ENCODE data around the gene LST1. TPM values are rescaled to one million over a fixed set of nuclear protein-coding genes. Genes with fewer than 3 reads are reported as not detected.
"Not testable (repeated sequence)": the region's sequence is repeated elsewhere in the genome, so short reads cannot be mapped to it uniquely, and the experiment has no call there.

The LST1 gene
- polyA plus RNA-seq, 4 donors = 4.2 to 6.2 (median 5.0) TPM

DNA sequence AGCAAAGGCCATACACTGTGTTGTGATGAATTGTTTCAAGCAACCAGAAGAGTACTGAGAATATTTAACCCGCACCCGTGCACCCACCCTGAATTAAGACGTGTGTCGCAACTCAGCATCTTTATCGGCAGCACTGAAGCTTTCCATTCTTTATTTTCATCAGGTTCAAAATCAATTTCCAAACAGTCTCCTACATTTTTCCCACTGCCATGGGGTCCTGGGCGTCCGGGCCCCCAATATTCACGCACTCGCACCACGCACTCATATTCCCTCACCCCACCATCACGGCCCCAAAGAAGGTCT, 5.7 kb upstream of the LST1 start:
- DNase-seq (ENCODE audit: low read depth in 4 of 4, low spot score in 2 of 4) = no peak

DNA sequence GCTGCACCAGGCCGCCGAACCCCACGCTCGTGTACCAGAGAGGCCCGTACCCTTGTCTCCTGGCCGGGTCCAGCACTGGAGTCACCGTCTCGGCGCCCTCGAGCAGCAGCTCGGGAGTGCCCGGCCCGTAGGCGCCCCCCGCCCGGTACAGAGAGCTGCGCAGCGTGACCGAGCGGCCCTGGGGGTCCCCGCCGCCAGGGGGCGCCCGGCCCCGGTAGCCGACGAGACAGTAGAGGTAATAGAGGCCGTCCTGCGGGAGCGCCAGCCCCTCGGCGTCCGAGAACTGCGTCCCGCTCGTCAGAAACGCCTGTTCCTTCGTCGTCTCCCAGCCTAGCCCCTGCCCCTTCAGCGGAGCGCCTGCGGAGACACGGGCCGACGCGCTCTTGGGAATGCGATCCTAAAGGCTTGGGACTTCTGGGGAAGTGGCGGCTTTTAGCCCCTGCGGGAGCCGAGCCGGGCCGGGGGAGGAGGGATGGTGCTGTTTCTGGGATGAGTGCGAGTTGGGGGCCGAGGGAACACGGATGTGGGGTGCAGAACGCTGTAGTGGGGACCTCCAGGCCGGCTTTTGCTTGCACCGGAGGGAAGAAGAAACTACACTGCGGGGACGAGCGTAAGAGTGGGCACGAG, 5.2 kb upstream of the LST1 start:
- peak; percentile 63 to 80 (median 73) for DNase-seq (ENCODE audit: low read depth in 4 of 4, low spot score in 2 of 4)

DNA sequence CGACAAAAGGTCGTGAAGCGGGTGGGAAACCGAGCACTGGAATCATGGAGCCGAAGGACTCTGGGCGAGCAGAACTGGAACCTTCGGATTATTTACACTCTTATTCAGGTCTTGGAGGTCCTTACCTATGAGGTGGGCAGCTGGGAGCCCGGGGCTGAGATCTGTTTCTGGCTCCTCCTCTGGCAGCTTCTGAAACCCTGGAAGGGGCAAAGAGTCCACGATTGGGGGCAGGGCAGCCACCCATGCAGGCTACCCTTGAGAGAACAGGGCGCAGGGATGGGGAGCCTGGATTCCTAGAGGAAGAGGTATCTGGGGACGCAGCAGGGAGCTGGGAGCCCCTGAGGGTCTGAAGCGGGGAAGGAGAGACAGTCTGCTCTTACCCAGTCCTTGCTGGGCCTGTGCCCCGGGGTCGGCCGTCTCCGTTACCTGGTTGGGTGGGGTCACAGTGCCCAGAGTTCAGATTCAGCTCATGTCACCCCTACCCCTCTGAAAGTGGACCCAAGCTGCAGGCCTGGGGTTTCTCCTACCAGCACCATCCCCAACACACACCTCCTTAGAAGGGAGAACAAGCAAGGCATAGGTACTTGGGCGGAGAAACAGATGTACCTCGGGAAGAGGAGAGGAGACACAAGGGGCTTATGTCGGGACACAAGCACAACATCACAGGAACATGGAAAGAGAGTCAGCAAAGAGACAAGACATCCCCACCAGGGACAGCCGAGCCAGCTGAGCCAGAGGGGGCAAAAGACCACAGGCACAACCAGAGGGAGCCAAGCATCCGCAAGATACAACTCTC, 4.4 kb upstream of the LST1 start:
- DNase-seq (ENCODE audit: low read depth in 4 of 4, low spot score in 2 of 4) = peak in 1 of 4 donors; percentile 28

DNA sequence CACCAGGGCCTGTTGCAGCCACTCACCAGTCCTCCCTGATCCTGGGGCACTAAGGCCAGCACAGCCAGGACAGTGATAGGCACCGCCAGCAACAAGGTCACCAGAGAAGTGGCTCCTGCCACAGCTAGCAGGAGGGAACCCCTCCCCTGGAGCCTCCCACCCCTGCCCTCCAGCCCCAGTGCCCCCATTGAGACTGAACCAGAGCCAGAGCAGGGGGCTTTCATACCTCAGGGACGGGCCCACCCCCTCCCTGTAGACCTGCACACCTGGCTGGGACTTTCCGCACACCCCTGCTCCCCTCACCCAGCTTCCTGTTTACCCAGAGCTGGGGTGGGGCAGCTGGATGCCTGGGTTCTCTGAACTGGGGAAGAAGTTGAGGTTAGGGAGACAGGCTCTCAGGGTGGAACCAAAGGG, 3.8 kb upstream of the LST1 start, which contains the start of gene LTB:
Gene LTB (minus strand): TSS at position 195 of the 414 bp plus-strand sequence. CDS start 7 bp downstream, at position 188.
- no peak for DNase-seq (ENCODE audit: low read depth in 4 of 4, low spot score in 2 of 4)

DNA sequence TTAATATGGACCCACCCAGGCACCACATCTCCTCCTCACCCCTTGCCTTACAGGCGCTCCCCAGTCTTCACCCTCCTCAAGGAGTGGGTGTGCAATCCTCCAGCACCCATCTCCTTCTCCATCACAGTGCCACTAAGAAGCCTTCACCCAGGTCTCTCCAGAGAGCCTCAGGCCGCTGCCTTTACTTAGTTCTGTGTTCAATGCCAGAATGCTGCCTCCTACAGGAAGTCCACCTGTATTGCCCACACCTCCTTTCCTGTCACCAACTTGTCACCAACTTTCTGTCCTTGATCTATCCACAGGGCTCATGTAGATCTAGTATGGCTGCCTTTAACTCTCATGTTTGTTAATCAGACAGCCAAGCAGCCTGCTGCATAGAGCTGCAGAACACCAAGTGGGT, 586 bp upstream of the LST1 start:
- DNase-seq (ENCODE audit: low read depth in 4 of 4, low spot score in 2 of 4) = no peak

DNA sequence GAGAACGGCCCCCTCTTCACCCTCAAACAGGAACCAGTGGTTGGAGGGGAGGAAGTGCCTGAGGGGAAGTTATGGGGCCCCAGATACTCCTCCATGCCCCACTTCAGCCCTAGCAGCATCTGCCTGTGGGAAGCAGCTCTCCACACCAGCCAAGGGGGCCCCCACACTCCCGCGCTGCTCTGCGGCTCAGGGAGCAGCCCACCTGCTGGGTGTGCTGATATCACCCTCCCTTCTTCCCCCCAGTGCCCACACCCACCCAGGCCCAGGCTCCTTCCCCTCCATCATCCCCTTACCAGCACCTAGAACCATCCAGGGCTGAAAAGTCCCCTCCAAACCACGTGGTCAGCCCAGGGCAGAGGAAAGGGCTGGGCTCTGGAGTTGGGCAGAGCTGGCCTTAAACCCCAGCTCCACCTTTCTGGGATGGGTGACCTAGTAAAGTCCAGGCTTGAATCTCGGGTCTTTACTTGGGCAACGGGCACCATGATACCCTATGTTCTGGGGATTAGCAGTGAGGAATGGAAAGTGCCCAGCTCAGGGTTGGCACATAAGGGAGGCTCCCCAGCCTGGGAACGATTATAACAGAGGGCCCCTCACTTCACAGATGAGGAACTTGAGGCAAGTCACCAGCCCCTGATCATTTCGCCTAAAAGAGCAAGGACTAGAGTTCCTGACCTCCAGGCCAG, 663 bp downstream of the LST1 start:
- DNase-seq (ENCODE audit: low read depth in 4 of 4, low spot score in 2 of 4) = no peak

DNA sequence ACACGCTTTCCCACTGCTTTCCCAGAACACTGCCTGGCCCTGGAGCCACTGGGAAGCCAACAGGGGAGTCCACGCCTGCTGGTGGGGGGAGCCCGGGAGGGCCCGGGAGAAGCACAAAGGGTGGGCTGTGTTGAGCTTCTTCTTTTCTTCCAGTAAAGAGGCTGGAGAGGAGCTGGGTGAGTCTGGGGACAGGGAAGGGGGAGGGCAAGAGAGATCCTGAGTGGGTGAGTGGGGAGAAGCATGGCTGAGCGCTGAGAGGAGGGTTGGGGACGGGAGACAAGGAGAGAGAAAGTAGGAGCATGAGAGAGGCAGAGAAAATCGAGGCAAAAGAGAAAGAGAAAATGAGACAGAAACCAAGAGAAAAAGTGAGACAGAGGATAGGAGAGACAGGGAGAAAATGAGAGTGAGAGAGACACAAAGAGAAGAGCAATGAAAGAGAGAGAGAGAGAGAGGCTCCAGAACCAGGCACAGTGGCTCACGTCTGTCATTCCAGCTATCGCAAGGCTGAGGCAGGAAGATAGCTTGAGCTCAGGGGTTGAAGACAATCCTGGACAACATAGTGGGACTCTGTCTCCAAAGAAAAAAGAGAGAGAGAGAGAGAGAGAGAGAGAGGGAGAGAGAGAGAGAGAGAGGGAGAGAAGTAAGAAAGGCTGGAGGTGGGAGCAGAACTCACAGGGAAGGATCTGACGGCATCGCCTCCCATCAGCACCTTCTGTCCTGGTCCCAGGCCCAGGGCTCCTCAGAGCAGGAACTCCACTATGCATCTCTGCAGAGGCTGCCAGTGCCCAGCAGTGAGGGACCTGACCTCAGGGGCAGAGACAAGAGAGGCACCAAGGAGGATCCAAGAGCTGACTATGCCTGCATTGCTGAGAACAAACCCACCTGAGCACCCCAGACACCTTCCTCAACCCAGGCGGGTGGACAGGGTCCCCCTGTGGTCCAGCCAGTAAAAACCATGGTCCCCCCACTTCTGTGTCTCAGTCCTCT, 2.0 kb downstream of the LST1 start:
- no peak for DNase-seq (ENCODE audit: low read depth in 4 of 4, low spot score in 2 of 4)

DNA sequence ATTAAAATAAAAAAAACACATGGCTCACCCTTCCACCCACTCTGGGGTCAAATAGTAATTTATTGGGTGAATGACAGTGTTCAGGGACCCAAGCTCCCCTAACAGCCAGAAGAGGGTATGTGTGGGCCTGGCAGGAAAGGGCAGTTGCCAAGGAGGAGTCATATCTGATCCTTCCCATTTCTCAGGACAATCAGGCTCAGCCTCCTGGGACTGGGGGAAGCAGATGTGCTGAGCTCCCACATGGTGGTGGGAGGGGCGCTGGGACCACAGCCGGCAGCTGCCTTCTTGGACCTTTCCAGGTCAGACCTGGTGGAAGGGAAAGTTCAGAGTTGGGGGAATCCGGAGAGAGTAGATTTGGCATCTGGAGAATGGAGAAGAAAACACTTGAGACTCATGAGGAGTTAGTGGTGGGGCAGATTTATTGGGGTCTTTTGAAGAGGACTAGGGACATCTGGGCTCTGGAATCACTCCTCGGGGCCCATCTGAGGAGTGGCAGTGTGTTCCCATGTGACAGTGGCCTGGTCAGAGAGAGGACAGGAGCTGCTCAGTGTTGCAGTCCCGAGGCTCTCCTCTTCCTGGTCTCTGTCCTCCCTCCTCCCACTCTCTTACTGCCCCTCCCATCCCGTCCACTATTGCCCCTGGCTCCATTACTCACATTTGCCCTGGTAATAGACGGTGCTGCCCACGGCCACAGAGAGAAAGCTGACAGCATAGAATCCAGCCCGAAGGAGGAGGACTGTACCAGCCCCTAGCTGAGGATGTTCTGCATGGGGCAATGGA, 3.0 kb downstream of the LST1 start:
- no peak for DNase-seq (ENCODE audit: low read depth in 4 of 4, low spot score in 2 of 4)

DNA sequence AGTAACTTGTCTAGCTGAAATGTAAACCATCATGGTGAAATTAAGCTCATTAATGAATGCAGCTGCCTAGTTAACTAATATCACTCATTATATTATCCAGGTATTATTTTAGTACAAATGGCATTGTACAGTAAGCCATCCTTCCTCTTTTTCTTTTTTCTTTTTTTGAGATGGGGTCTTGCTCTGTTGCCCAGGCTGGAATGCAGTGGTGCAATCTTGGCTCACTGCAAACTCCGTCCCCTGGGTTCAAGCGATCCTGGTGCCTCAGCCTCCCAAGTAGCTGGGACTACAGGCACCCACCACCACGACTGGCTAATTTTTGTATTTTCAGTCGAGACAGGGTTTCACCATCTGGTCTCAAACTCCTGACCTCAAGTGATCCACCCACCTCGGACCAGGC, 4.6 kb downstream of the LST1 start:
- not testable (repeated sequence) for DNase-seq (ENCODE audit: low read depth in 4 of 4, low spot score in 2 of 4)

DNA sequence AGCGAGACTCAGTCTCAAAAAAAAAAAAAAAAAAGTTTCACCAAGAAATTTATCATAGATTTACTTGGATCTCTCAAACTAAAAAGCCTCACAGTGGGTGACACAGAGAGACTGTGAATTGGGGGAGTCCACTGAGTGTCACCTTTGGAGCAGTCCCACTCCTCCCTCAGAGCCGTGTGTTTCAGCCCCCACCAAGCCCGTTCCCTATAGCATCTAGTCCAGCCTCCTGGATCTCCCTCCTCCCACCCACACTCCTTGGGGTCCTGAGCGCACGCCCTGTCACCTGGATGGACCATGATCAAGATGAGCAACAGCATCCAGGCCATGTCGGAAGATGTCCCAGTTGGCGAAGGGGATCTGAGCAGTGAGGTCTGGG, 6.3 kb downstream of the LST1 start:
- DNase-seq (ENCODE audit: low read depth in 4 of 4, low spot score in 2 of 4) = no peak

DNA sequence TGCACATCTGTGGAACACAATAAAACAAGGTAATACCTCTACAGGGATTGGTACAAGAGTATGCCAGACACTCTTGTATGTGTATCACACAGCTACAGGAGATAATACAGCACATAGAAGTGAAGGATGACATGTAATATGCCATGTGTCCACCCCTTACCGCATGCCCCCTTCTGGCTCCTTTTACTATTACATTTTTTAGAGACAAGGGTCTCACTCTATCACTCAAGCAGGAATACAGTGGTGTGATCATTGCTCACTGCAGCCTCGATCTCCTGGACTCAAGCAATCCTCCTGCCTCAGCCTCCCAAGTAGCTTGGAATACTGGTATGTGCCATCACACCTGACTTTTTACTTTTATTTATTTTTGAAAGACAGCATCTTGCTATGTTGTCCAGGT, 10.9 kb downstream of the LST1 start:
- DNase-seq (ENCODE audit: low read depth in 4 of 4, low spot score in 2 of 4) = no peak

DNA sequence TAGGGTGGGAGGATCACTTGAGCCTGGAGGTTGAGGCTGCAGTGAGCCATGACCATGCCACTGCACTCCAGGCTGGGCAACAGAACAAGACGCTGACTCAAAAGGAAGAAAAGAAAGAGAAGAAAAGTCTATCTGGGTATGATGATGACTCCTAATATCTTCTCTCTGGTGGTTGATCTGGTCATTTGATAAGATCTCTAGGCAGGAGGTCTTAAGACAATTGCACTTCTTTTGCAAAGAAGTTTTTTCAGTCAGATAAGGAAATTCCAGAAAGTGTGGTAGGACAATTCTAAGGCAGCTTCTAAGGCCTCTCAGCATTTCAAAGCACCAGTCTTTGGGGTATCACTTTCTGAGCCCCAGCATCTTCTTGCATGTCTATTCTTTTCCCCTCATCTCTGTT, 21.2 kb downstream of the LST1 start:
- DNase-seq (ENCODE audit: low read depth in 4 of 4, low spot score in 2 of 4) = no peak

DNA sequence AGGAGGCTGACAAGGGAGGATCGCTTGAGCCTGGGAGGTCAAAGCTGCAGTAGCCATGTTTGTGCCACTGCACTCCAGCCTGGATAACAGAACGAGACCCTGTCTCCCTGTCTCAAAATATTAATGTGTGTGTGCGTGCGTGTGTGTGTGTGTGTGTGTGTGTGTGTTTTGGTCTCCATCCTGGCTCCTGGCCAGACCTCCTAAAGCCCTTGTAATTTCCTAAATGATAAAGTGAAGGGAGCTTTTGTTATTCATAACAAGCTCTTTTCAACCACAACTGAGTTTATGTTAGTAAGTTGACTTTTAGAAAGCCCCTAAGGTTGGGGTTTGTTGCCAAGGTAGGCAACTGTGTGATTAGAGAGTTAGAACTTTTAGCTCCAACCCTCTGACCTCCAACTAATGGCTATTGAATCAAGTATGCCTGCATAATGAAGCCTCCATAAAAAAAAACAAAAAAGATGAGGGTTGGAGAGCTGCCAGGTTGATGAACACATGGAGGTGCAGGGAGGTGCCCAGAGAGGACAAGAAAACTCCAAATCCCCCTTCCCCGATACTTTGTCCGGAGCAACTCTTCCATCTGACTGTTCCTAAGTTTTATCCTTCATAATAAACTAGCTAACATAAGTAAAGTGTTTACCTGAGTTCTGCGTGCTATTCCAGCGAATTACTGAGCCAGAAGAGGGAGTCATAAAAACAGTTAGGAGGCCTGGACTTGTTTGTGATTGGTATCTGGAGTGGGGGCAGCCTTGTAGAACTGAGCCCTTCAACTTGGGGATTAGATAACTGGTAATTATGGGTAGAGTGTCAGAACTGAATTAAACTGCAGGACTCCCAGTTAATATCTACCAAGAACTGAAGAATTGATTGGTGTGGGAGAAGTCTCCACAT, 23.7 kb downstream of the LST1 start:
- no peak for DNase-seq (ENCODE audit: low read depth in 4 of 4, low spot score in 2 of 4)

DNA sequence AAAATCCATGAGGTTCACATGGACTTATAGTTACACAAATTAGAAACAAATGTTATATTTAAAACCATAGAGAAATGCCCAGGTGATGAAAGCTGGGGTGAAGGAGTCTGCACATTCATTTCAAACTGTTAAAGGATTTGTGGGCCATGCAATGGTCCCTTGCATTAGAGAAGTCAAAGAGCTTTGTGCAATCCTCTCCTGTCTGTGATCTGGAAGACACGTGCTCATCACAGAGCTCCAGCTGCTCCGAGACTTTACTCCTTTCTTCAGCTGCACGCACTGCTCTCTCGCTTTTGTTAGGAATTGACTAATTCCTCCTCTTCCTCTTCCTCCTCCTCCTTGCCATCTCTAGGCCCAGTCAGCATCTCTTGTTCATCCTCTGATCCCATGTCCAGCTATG, 24.9 kb downstream of the LST1 start:
- DNase-seq (ENCODE audit: low read depth in 4 of 4, low spot score in 2 of 4) = no peak

DNA sequence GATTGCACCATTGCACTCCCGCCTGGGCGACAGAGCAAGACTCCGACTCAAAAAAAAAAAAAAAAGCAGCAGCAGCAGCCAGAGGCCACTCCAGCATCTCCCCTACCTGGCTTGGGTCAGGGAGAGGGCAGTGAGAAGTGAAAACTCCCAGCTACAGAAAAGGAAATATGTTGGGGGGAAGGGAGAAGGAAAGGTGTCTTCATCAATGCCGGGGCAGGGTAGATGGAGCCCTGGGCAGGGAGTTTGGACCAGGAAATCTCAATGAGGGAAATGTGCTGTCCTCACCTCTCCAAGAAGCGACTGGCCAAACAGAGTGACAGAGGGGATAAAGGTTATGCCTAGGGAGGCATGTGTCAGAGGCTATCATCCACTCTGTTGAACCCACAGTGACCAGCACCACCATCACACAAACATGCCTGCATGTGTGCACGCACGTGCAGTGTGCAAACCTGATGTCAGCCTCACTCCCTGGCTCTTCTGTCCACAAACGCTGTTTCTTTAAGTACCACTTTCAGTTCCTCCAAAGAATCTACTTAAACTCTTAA, 28.1 kb downstream of the LST1 start:
- DNase-seq (ENCODE audit: low read depth in 4 of 4, low spot score in 2 of 4) = no peak

DNA sequence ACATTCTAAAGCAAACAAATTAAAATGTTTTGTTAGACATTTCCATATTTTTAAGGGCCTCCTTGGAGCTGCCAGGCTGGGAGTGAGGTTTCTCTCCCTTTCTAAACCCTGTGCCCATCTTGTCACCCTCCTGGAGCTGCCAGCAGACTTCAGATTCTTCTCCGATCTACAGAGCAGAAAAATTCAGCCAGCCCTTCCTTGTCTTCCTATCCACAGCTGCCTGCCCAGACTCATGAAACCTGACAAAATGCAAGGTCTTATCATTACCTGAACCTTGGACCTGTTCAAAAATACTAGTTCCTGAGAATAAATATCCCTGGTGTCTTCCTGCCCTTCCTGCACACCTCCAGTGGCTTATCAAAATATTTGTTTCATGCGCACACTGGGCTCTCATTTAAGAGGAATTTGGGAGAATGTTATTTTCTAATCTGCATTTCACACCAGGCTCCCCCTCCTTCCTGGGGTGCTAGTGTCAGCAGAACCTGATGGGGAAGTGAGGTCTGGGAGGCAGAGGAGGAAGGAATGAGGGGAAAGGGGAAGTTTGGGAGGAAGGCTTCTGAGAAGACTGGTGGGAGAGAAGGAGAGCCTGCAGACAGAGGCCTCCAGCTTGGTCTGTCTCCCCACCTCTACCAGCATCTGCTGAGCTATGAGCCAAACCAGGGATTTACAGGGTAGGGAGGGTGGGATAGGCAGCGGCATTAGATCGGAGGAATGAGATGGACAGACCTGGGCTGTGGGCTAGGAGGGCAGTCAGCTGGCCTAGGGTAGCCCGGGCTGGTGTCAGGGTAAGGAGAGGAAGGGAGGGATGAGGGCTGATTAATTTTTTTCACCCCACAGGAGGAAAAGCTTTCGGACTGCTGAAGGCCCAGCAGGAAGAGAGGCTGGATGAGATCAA, 28.9 kb downstream of the LST1 start, which contains the start of gene AIF1:
Gene AIF1 (plus strand): TSS at position 551 of the 895 bp plus-strand sequence. CDS start 96 bp downstream, at position 647.
- no peak for DNase-seq (ENCODE audit: low read depth in 4 of 4, low spot score in 2 of 4)

DNA sequence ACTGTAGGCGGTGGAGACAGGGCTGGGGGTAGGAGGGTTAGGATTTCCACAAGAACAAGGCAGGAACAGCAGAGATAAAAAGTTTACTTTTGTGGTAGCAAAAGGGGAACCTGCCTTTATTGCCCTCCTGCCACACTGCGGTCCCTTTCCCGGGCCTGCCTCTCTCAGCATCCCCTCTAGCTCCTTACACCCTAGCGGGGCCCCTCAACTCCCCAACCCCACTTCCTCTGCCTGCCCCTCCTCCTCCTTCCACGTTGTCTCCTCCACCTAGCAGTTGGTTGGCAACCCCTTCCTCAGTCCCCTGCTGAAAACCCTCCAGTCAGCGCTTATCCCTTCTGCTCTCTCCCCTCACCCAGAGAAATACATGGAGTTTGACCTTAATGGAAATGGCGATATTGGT, 29.7 kb downstream of the LST1 start:
- DNase-seq (ENCODE audit: low read depth in 4 of 4, low spot score in 2 of 4) = no peak

Data from left renal cortex interstitium (tissue), 4 donors.